ENCODE data around the gene PTPN3.

DNA sequence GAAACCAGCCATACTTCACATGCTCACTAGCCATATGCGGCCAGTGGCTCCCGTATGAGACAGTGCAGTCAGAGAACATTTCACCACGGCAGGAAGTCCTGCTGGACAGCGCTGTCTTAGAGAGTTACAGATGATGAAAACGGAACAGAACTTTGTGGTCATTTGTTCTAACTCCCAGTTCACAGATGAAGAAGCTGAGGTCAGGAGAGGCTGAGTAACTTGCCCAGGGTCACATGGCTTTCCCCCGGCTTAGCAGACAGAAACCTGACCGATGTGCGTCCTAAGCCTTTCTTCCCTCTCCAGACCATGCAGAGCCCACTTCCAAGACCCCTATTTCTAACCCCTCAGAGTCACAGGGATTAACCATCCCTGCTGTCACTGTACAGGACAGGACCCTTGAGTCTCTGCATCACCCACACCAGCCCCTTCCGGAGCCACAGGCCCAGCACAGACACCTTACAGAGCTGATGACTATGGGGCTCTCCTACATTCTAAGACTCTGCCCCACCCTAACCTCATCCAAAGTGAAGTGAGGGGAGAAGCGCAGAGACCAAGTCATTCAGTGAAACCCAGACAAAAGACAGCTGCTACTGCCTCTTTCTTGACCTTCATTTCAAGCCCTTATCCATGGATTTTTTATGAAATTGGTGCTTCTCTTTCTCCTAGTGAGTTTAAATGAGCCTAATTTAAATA lies 86.9 kb downstream of the PTPN3 start:
- TF ChIP-seq TAF1 (IDR thresholded peaks at IDR 0.05; ENCODE audit: borderline replicate concordance, insufficient read depth, low read length): no peak
- no peak for TF ChIP-seq SIN3A (IDR thresholded peaks at IDR 0.05; ENCODE audit: borderline replicate concordance, insufficient read depth, low read length)
- TF ChIP-seq, protein P1, sequence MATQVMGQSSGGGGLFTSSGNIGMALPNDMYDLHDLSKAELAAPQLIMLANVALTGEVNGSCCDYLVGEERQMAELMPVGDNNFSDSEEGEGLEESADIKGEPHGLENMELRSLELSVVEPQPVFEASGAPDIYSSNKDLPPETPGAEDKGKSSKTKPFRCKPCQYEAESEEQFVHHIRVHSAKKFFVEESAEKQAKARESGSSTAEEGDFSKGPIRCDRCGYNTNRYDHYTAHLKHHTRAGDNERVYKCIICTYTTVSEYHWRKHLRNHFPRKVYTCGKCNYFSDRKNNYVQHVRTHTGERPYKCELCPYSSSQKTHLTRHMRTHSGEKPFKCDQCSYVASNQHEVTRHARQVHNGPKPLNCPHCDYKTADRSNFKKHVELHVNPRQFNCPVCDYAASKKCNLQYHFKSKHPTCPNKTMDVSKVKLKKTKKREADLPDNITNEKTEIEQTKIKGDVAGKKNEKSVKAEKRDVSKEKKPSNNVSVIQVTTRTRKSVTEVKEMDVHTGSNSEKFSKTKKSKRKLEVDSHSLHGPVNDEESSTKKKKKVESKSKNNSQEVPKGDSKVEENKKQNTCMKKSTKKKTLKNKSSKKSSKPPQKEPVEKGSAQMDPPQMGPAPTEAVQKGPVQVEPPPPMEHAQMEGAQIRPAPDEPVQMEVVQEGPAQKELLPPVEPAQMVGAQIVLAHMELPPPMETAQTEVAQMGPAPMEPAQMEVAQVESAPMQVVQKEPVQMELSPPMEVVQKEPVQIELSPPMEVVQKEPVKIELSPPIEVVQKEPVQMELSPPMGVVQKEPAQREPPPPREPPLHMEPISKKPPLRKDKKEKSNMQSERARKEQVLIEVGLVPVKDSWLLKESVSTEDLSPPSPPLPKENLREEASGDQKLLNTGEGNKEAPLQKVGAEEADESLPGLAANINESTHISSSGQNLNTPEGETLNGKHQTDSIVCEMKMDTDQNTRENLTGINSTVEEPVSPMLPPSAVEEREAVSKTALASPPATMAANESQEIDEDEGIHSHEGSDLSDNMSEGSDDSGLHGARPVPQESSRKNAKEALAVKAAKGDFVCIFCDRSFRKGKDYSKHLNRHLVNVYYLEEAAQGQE (IDR thresholded peaks at IDR 0.05; ENCODE audit: insufficient read depth in 1 of 2, low read depth in 2 of 2, low read length in 2 of 2): peak; percentile 45 to 78; a peak in 3 of 4 replicates
- no peak for TF ChIP-seq POLR2AphosphoS5 (IDR thresholded peaks at IDR 0.05; ENCODE audit: low read depth, low read length)
